Left renal cortex interstitium (tissue), 4 donors: ENCODE results near the gene SORBS2. TPM values are rescaled to one million over a fixed set of nuclear protein-coding genes. Genes with fewer than 3 reads are reported as not detected.

Source experiments
- DNase-seq, 4 donors: peaks; one replicate each; pipeline ENCODE4 v3.0.0-alpha.2; 2013; ENCODE audit warnings: low read depth in 4 of 4, low spot score in 2 of 4, missing footprints in 1 of 4
- polyA plus RNA-seq, 4 donors: library from polyadenylated mRNA; unstranded; fragments of 120-200 nt; gene quantifications; one replicate each; pipeline ENCODE4 v1.2.1, GENCODE V29; 2013; ENCODE audit not compliant: insufficient read length in 4 of 4

Gene SORBS2
- polyA plus RNA-seq, 4 donors: 65.3 to 78.9 (median 69.1) TPM

GRCh38 chr4:185685804-185686203, 126.2 kb downstream of the SORBS2 start:
- DNase-seq: no peak

GRCh38 chr4:185683896-185684295, 128.1 kb downstream of the SORBS2 start:
- DNase-seq: no peak

GRCh38 chr4:185683222-185683621, 128.8 kb downstream of the SORBS2 start:
- DNase-seq: no peak

- no peak for DNase-seq
These were observed 129.8 kb downstream of the SORBS2 start for GRCh38 chr4:185682236-185682635.

GRCh38 chr4:185681604-185682003, 130.4 kb downstream of the SORBS2 start:
- no peak for DNase-seq

GRCh38 chr4:185680617-185681016, 131.4 kb downstream of the SORBS2 start:
- no peak for DNase-seq

GRCh38 chr4:185679523-185679922, 132.5 kb downstream of the SORBS2 start:
- DNase-seq: no peak

- DNase-seq: no peak
These were observed 134.2 kb downstream of the SORBS2 start for GRCh38 chr4:185677637-185678314.

- no peak for DNase-seq
These were observed 139.4 kb downstream of the SORBS2 start for GRCh38 chr4:185672618-185673017.

GRCh38 chr4:185672151-185672550, 139.8 kb downstream of the SORBS2 start:
- DNase-seq: no peak

- no peak for DNase-seq
These were observed 140.5 kb downstream of the SORBS2 start for GRCh38 chr4:185671496-185671895.

- DNase-seq: no peak
These were observed 140.9 kb downstream of the SORBS2 start for GRCh38 chr4:185671066-185671465.

GRCh38 chr4:185669288-185669687, 142.7 kb downstream of the SORBS2 start:
- DNase-seq: no peak

GRCh38 chr4:185666156-185666555, 145.8 kb downstream of the SORBS2 start:
- DNase-seq: no peak

- no peak for DNase-seq
These were observed 146.3 kb downstream of the SORBS2 start for GRCh38 chr4:185665655-185666054.

GRCh38 chr4:185664481-185664880, 147.5 kb downstream of the SORBS2 start:
- no peak for DNase-seq

- no peak for DNase-seq
These were observed 149.8 kb downstream of the SORBS2 start for GRCh38 chr4:185662030-185662778.

GRCh38 chr4:185660340-185660739, 151.7 kb downstream of the SORBS2 start:
- DNase-seq: no peak

GRCh38 chr4:185657699-185658098, 154.3 kb downstream of the SORBS2 start:
- DNase-seq: no peak

- DNase-seq: no peak
These were observed 154.8 kb downstream of the SORBS2 start for GRCh38 chr4:185657183-185657582.

GRCh38 chr4:185656467-185656931, 155.5 kb downstream of the SORBS2 start:
- DNase-seq: no peak

- DNase-seq: no peak
These were observed 156.9 kb downstream of the SORBS2 start for GRCh38 chr4:185654965-185655554.
